Measurements from ENCODE around the gene ADAMTS14. TPM values are rescaled to one million over a fixed set of nuclear protein-coding genes. Genes with fewer than 3 reads are reported as not detected.

Gene ADAMTS14
- polyA plus RNA-seq, 3 donors, result 0.05 TPM; not detected in 2

- peaks cover 0 to 3% (median 0%) of the 10 kb centered on the region in 3 donors for H3K27me3 Mint-ChIP-seq (ENCODE audit: low read depth in 3 of 3)
- peaks cover 0 to 2% (median 0%) of the 10 kb centered on the region in 7 donors for H3K9me3 Mint-ChIP-seq
Observed at GRCh38 chr10:70722820-70723424, 50.6 kb downstream of the ADAMTS14 start.

GRCh38 chr10:70723771-70724170 is 51.5 kb downstream of the ADAMTS14 start:
- Histone ChIP-seq H3K79me2 (ENCODE audit: insufficient read depth, low read length) (no peaks in the 10 kb centered on the region), H3K27me3 (ENCODE audit: control insufficient read depth in 2 of 2, insufficient read depth in 2 of 2, low read length in 2 of 2) (no peaks in the 10 kb centered on the region), H3K36me3 (replicated peaks in 1 of 2; ENCODE audit: control insufficient read depth in 1 of 2, insufficient read depth in 2 of 2, low read length in 2 of 2) (no peaks in the 10 kb centered on the region), H3K9ac (ENCODE audit: insufficient read depth, low read length, poor library complexity, severe bottlenecking) (no peak overlapping the region), H4K20me1 (ENCODE audit: insufficient read depth, low read length) (no peaks in the 10 kb centered on the region), H3K4me3 (replicated peaks in 1 of 3; ENCODE audit: low read depth in 2 of 3, low read length in 3 of 3) (no peak overlapping the region), H2AFZ (ENCODE audit: insufficient read depth, low read depth, low read length, poor library complexity, severe bottlenecking) (no peak overlapping the region), H3K4me2 (replicated peaks; ENCODE audit: extremely low read depth, low read length, poor library complexity, severe bottlenecking) (no peak overlapping the region), H3K27ac (ENCODE audit: low read depth in 1 of 2, low read length in 2 of 2) (no peak overlapping the region), H3K9me3 (replicated peaks in 1 of 2; ENCODE audit: control insufficient read depth in 1 of 2, insufficient read depth in 1 of 2, low read length in 2 of 2) (no peaks in the 10 kb centered on the region), H3K4me1 (ENCODE audit: control insufficient read depth in 1 of 2, insufficient read depth in 2 of 2, low read length in 2 of 2) (no peaks in the 10 kb centered on the region)
- WGBS (ENCODE audit: insufficient coverage), result 100% methylated on average over 1 of the region's 3 CpGs
- peaks cover 0 to 3% (median 0%) of the 10 kb centered on the region in 3 donors for H3K27me3 Mint-ChIP-seq (ENCODE audit: low read depth in 3 of 3)
- H3K27ac Mint-ChIP-seq, result no peak overlapping the region
- no peak for DNase-seq
- no peak for TF ChIP-seq CTCF (IDR thresholded peaks at IDR 0.05)
- H3K9me3 Mint-ChIP-seq, result peaks cover 0 to 2% (median 0%) of the 10 kb centered on the region in 7 donors
- intact Hi-C loops (cut with micrococcal nuclease), result no loop called here
- H3K4me1 Mint-ChIP-seq, result no peaks in the 10 kb centered on the region
- no peak overlapping the region for H3K4me3 Mint-ChIP-seq
- no peaks in the 10 kb centered on the region for H3K36me3 Mint-ChIP-seq

More at GRCh38 chr10:70722820-70723424, 50.6 kb downstream of the ADAMTS14 start:
- Mint-ChIP-seq H3K4me3 (no peak overlapping the region), H3K4me1 (no peaks in the 10 kb centered on the region), H3K36me3 (no peaks in the 10 kb centered on the region), H3K27ac (no peak overlapping the region)
- no peak overlapping the region for H3K9ac ChIP-seq (ENCODE audit: insufficient read depth, low read length, poor library complexity, severe bottlenecking)
- no peaks in the 10 kb centered on the region for H3K4me1 ChIP-seq (ENCODE audit: control insufficient read depth in 1 of 2, insufficient read depth in 2 of 2, low read length in 2 of 2)
- H3K27me3 ChIP-seq (ENCODE audit: control insufficient read depth in 2 of 2, insufficient read depth in 2 of 2, low read length in 2 of 2), result no peaks in the 10 kb centered on the region
- H2AFZ ChIP-seq (ENCODE audit: insufficient read depth, low read depth, low read length, poor library complexity, severe bottlenecking), result no peak overlapping the region
- no peak for TF ChIP-seq CTCF (IDR thresholded peaks at IDR 0.05)
- intact Hi-C loops (cut with micrococcal nuclease), result no loop called here
- no peaks in the 10 kb centered on the region for H3K36me3 ChIP-seq (replicated peaks in 1 of 2; ENCODE audit: control insufficient read depth in 1 of 2, insufficient read depth in 2 of 2, low read length in 2 of 2)
- no peaks in the 10 kb centered on the region for H3K79me2 ChIP-seq (ENCODE audit: insufficient read depth, low read length)
- H3K9me3 ChIP-seq (replicated peaks in 1 of 2; ENCODE audit: control insufficient read depth in 1 of 2, insufficient read depth in 1 of 2, low read length in 2 of 2), result no peaks in the 10 kb centered on the region
- 14% methylated on average over 1 of the region's 4 CpGs for WGBS (ENCODE audit: insufficient coverage)
- DNase-seq, result no peak
- no peak overlapping the region for H3K4me2 ChIP-seq (replicated peaks; ENCODE audit: extremely low read depth, low read length, poor library complexity, severe bottlenecking)
- no peaks in the 10 kb centered on the region for H4K20me1 ChIP-seq (ENCODE audit: insufficient read depth, low read length)
- H3K27ac ChIP-seq (ENCODE audit: low read depth in 1 of 2, low read length in 2 of 2), result no peak overlapping the region
- no peak overlapping the region for H3K4me3 ChIP-seq (replicated peaks in 1 of 3; ENCODE audit: low read depth in 2 of 3, low read length in 3 of 3)
